Measurements from ENCODE around the gene APBA1.
"Not testable (repeated sequence)": the region's sequence is repeated elsewhere in the genome, so short reads cannot be mapped to it uniquely, and the experiment has no call there.

APBA1 gene

DNA sequence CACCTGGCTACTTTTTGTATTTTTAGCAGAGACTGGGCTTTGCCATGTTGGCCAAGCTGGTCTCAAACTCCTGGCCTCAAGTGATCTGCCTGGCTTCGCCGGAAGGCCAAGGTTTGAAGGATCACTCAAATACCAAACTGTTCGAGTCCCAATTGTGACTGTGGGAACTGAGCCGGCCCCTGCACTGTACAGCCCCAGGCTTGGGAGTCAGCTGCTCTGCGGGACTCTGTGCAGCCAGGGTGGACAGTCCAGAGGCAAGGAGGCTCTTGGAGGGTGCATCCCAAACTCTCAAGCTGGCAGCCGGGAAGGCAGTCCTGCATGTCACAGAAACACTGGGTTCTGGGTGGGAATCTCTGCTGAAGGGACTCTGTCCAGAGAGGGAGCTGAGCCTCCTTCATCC lies 238.2 kb downstream of the APBA1 start:
- no peak for DNase-seq

DNA sequence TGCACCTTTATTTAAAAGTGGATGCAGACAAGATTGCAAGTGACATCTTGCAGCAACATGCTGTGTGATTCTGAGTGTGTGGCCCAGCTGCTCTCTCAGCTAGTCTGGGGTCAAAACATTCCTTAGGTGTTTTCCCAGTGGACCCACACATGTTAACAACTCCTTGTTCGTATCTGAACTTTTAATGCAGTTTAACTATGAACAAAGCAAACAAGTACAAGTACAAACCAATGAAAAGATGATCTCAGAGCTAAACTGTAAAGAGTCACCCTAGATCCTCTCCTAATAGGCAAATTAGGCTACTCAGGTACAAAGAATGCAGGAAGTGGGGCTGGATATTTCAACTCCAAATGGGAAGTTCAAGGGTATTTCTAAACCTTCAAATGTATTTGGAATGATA lies 238.8 kb downstream of the APBA1 start:
- DNase-seq = no peak

DNA sequence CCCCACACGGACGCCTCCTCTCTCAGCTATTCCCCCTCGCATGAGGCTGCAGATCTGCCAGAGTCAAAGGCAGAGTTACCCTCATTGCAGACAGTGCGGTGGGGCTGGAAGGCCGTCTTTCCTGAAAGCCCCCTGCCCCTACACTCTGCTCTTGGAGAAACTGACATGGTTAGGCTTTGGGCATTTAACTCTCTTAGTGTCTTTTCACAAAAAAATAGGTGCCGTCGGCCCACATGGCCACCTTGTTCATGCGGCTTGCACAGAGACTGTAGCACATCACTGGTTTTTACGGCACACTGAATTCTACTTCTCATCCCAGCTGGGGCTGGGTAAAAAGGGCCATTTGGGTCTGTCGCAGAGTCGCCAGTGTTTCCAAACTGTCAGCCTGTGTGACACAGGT lies 239.5 kb downstream of the APBA1 start:
- no peak for DNase-seq

DNA sequence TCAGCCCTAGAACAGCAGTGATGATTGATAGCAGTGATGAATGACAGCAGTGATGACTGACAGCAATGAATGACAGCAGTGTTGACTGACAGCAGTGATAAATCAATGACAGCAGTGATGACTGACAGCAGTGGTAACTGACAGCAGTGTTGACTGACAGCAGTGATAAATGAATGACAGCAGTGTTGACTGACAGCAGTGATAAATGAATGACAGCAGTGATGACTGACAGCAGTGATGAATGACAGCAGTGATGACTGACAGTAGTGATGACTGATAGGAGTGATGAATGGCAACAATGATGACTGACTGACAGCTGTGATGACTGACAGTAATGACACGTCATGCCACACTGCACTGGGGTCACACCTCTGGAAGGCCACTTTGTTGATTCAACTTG lies 240.4 kb downstream of the APBA1 start:
- DNase-seq = no peak

DNA sequence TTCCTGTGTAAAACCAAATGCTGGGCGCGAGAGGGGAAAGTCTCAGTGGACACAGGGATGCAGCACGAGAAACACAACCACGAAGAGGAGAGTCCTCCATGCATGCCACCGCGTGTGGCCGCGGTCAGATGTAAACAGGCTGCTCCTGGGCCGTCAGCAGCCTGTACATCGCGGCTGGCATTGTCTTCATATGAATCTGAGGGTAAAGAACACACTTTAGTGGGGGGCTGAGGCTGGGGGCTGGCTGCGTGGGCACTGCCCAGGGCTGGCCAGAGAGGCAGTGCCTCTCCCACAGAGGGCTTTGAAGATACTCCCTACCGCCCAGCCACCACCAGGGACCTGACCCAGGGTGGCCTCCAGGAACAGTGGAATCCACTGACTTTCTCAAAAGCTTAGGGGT lies 241.0 kb downstream of the APBA1 start:
- DNase-seq = no peak

DNA sequence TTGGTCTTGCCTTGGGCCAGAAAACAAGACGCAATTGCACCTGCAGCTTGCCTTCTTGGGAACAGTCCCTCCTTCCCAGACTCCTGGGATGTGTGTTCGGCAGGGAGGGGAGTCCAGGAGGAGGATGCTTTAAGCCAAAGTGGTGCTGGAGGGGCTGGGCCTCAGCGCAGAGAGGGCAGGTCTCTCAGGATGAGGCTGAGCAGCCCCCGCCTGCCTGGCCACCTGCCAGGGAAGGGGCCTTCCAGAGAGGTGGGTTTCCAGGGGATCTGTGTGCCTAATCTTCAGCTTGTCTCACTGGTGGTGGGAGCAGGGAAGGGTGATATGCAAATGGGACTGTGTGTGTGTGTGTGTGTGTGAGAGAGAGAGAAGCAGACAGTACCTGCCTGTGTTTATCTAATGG lies 242.0 kb downstream of the APBA1 start:
- no peak for DNase-seq

DNA sequence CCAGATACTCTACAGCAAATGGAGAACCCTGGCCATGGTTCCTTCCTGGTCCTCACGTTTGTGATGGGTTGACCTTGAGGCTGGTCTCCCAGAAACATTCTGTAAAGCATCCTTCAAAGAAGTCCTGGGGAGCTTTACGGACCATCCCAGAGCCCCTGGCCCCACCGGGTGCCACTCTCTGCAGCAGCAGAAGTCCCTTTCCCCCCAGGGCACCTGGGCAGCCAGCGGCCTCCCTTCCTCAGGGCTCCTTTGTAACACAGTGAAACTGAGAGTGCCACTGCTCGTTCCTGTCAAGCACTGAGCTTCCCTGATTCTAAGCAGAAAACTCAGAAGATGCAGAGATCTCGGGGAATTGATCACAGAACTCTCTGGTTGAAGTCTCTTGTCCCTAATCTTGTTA lies 242.9 kb downstream of the APBA1 start:
- DNase-seq = no peak

DNA sequence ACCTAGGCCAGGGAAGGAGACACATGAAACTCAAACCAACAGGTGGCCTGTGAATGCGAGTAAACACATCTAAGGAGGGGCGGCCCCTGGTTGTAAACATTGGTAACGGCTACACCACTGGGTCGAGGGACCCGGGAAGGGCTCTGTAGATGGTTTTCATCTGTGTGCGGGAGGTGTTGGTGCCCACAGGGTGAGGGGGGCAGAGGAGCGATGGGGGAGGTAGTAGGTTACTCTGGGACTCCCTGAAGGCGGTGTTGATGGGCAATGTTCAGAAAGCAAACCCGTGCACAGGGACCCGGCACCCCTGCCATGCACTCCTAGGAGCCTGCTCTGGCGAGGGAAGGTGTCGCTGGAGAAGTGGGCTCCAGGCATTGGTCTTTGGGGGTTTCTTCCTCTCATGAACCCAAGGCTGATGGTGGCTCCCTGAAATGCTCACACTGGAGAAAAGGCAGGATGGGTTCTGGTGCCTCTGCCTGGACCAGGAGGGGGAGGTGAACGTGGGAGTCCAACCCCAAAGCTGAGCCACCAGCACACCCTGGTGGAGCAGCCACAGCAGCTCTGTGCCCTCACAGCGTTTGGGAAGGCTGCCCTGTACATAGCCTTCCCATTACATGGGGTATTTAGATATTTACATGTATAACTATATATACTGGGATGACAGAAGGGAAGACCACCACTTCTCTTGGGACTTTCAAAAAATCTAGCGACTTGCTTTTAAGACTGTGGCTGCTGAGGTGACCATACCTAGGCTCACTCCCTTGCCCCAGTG lies 244.0 kb downstream of the APBA1 start:
- no peak for DNase-seq

DNA sequence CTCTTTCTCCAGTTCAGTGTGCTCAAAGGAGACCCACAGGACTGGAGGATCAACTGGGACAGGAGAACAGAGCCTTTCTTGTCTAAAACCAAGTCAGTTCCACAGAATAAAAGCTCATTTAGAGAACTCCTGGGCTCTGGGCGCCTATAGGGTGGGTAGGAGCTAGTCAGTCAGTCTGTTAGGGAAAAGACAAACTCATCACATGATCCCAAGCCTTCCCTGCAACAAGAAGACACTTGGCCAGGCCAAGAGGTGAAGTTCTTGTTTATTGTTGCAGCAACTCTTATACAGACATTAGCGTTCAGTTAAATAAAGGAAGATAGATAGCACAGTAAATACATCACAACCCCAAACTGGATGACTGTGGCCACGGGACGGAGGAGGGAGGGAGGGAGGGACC lies 244.9 kb downstream of the APBA1 start:
- DNase-seq = no peak

DNA sequence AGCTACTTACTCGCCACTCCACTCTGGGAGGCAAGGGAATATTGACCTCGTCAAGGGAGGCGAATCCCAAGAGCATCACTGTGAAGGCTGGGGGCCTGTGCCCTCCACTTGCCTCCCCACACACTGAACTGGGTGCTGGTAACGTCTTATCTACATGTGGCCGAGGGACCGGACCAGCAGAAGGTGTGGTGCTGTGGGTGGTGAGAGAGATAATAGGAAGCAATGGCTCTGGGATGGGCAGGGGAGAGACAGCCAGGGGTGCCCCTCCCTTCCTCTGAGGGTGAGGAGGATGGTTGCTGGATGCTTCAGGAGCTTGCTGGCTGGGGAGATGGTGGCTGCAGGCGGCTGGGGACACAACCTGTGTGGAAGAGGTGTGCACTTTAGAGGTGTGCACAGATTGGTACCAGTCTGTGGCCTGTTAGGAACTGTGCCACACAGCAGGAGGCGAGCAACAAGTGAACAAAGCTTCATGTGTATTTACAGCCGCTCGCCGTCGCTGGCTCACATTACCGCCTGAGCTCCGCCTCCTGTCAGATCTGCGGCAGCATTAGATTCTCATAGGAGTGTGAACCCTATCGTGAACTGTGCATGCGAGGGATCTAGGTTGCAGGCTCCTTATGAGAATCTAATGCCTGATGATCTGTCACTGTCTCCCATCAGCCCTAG lies 246.9 kb downstream of the APBA1 start:
- no peak for DNase-seq

DNA sequence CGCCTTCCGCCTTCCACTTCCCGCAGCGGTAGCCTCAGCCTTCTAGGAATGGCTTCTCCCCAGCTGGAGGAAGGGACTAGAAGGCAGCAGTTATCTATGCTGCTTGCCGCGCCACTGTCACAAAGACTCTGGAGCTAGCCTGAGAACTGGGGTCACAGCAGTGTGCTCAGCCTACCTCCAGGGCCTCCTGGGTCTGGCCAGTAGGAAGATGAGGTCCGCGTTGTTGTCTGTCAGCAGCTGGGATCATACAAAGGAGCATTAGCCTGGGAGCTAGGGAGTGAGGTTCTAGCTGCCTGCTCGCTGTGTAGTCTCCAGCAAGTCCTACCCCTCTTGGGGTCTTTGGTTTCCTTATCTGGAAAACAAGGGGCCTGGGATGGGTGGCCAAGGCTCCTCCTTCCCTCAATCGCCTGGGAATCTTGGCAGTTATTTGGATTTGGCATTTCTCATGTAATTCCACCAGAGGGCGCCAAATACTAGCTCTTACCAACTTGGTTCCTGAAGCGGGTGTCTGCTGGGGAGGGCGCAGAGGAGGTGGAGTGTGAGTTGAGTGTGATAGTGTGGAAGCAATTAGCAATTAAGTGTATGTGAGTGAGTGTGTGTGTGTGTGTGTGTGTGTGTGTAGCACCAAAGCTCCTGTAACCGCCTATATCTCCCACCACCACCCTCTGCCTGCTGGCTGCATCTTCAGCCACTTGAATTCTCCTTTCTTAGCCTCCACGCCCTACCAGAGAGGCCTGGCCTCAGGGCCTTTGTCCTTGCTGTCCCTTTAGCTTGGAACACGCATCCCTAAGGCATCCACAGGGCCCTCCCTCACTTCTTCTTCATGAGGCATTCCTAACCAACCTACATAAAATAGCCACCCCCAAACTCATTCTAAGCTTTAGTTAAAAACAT lies 250.0 kb downstream of the APBA1 start:
- DNase-seq = peak; percentile 28

DNA sequence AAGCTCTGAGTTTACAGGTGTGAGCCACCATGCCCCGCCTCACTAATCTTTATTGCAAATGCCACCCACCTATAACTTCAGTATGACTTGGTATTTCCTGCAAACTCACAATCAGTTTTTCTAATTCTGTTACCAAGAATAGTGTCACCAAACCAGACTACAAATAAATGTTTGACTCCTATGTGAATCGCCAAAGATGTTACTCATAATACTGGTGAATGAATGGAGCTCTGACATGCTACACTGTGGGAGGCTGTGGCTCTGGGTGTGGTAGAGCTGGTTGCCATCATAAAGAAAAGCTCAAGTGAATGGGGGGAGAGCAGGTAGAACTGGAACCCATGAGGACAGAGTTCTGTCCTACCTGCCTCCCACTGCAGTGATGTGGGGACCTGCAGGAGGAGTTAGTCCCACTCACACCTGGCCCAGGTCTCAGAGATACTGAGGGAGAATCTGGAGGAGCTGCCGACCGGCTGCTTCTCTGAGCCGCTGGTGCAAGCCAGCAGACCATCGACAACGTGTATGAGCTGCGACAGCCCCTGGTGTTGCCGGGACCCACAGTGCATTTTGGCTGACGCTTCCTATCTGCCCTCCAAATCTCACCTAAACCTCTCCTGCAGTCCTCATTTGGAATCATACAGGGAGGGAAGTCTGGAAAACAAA lies 251.4 kb downstream of the APBA1 start:
- DNase-seq = no peak

DNA sequence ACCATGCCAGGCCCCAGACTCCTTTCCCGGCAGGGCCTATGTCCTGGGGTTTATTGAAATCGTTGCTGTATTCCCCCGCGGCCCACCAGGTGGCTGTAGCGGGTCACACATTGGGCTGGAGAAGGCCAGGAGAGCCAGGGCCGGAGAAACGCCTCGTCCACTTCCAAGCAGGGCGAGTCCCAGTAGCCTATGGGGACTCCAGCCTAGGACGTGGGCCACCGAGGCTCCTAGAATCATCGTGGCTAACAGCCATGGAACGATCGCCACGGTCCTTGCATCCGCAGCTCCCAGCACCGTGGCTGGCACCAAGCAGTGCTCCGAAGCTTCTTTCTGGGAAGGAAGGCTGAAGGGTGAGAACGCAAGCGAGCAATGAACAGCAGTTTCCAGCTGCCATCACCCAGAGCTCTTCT lies 259.4 kb downstream of the APBA1 start:
- peak; percentile 34 for DNase-seq

DNA sequence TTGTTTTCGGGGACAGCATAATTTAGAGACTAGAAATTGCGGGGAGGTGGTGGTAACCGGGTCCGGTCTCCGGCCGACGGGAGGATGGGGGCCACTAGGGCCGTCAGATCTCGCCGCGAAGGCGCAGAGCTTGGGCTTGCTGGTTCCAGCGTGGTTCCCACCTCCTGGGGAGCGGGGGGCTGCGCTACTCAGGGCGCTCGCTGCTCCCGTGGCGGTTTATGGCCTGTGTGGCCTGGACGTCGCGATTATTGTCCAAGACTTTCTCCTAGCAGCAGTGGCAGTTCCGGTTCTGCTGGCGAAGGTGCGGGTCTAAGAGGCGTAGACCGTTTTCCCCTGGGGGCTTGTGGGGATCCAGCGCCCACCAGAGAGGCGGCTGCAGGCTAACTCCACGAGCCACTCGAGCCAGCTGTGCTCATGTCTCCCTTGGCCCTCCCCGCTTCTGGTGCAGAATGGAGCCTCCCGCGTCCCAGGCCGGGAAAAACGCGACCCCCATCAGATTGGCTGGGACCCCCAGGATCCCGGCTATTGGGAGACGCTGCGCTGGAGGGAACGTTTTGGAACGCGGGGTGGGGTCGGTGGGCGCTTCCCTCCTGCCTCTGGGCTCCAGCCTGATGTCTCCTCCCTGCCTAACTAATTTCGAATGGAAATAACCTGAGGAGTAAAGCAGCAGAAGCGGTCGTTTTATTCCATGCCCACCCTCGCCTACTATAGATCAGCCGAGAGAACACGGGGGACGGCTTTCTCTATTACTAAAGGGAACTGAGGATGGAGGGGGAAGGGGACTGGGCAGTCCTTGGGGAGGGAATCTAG lies 260.0 kb downstream of the APBA1 start:
- DNase-seq = no peak

DNA sequence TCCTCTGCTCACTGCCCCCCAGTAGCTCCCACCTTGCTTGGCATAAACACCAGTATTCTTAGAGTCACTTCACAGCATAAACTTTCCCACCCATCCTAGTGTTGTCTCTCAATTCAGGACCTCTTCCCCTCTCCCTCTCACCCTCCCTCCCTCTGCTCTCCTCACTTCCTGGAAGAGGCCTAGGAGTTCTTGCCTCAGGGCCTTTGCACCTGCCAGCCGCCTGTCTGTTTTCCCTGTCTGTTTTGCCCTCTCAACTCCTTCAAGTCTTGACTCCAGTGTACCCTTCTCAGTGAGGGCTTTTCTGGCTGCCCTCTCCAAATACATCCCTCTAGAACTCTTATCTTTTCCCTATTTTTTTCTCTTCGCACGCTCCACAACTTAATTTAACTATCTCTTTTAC lies 260.9 kb downstream of the APBA1 start:
- DNase-seq = no peak

DNA sequence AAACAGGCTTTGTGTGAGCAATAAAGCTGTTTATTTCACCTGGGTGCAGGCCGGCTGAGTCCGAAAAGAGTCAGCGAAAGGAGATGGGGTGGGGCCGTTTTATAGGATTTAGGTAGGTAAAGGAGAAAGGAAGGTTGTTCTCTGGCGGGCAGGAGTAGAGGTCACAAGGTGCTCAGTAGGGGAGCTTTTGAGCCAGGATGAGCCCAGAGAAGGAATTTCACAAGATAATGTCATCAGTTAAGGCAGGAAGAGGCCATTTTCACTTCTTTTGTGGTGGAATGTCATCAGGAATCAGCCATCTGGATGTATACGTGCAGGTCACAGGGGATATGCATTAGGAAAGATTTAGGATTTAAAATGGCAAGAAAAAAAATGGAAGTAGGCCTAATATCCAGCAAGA lies 262.2 kb downstream of the APBA1 start:
- DNase-seq = not testable (repeated sequence)

DNA sequence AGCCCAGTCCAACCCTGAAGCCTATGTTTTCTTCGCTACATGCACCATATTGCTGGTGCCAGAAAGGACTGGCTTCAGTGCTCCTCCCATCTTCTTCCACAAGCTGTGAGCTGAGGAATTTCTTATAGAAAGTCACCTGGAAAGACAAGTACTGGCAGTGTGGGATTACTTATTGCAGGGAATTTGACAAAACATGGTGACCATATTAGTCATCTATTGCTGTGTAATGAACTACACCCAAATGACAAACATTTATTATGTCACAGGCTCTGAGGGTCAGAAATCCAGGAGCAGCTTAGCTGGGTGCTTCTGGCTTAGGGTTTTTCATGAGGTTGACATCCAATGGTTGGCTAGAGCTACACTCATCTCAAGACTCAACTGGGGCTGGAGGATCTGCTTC lies 271.7 kb downstream of the APBA1 start:
- no peak for DNase-seq

DNA sequence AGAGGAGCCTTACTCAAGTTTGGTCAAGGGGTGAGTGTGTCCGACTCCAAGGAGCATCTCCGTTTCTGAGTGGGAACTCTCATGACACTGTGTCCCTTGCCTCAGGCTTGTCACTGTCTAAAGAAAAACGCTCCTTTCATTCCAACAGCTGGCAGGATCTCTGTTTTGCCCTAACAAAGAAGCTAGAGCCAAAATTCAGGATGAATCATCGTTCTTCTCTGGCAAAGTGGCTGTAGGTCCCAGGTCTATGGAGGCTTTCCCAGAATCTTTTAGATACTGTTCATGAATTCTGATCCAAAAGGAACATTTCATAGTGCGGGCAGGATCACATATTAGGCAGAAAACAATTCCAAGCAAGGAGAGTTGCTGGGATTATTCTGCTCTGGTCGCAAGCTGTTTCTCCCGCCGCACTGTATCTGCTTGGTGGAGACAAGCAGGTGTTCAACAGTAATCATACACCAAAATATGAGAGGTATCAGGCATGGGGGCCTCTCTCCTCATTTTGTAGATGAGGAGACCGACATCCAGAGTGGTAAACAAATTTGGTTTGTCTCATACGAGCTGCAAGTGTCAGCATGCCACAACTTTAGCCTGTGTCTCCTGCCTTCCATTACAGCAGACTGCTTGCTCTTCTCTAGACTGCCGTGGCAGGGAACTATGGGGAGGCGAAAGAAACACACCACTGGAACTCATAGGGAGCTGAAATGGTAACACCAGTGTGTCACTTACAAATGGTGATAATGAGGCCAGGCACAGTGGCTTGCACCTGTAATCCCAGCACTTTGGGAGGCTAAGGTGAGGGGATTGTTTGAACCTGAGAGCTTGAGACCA lies 274.6 kb downstream of the APBA1 start:
- no peak for DNase-seq

DNA sequence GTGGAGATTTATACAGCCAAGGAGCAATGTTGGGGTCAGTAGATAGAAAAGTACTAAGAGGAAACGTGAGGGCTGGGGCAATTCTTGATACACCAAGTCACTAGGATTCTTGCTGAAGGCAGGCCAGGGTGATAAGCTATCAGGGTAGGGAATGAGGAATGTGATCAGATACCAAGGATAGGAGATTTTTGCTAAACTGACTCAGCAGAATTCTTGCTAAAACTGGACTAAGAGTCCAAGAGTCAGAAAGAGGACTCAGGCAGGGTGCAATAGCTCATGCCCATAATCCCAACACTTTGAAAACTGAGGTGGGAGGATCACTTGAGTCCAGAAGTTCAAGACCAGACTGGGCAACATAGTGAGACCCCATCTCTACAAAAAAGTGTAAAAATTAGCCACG lies 275.4 kb downstream of the APBA1 start:
- DNase-seq = no peak

DNA sequence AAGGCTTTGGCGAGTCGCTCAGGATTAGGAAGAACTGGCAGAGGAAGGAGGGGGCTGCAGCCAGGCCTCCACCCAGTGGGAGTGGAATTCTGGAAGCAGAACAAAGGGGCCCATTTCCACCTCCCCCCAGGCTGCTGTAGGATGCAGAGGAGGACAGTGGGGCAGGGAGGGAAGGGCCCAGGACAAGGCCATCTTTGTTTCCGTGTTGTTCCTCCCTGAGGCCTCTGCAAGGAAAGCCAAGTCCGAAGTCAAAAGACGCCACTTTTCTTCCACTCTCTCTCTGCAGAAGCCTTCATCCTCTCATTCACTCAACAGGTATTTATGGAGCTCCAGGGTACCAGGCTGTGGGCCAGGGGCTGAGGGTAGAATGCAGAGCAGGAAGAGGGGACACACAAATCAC lies 276.5 kb downstream of the APBA1 start:
- DNase-seq = no peak

DNA sequence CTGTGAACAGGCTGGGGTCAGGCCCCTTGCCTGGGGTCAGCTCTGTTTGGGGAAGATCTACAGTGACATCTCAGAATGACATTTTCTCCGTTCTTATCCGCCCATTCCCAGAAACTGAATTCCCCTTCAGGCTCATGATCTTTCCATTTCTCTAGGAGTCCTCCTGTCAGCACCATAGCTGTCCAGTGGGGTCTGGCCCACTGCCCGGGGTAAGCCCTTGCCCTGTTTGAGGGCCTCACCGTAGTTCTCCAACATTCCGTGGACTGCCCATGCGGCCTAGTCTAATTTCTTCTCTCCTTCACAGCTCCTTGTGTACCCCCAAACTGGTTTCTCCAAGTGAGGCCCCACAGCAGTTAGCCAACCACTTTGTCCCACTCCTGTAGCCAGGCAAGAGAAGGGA lies 278.7 kb downstream of the APBA1 start:
- no peak for DNase-seq

Measured in amniotic stem cell (primary cell).